Omental fat pad (tissue), 4 donors: Measurements from ENCODE around the gene SLCO3A1. TPM values are rescaled to one million over a fixed set of nuclear protein-coding genes. Genes with fewer than 3 reads are reported as not detected.
A peak's percentile ranks its signal among the peaks of the same experiment; 100 is the strongest.

Experiments
- ATAC-seq: fragments of 150-250 bp; one replicate; pipeline ENCODE4 v1.9.1; 2016; ENCODE audit warnings: mild to moderate bottlenecking, moderate library complexity; ENCODE audit not compliant: low FRiP score
- DNase-seq: peaks from one replicate; pipeline ENCODE4 v3.0.0-alpha.2; 2019; ENCODE audit warnings: low spot score
- CTCF ChIP-seq, 3 donors: fragments of 450-650 bp; IDR thresholded peaks; one replicate each; pipeline ENCODE4 v1.5.1; 2016 to 2017; ENCODE audit warnings: antibody characterized with exemption in 3 of 3, mild to moderate bottlenecking in 3 of 3, moderate library complexity in 2 of 3
- total RNA-seq, 4 donors: library from RNA; depleted of rRNA; stranded (reverse); fragments of >200 nt; gene quantifications; one replicate each; pipeline ENCODE4 v1.1.0, GENCODE V29; 2016

SLCO3A1 gene
- total RNA-seq, 4 donors from 2014 or later: 12.3 to 21.8 (median 14.8) TPM

GRCh38 chr15:91940496-91941381, 87.2 kb downstream of the SLCO3A1 start:
- ATAC-seq: peak; percentile 14
- DNase-seq: no peak
- TF ChIP-seq CTCF (IDR thresholded peaks at IDR 0.05): no peak

GRCh38 chr15:91941871-91942658, 88.6 kb downstream of the SLCO3A1 start:
- no peak for TF ChIP-seq CTCF (IDR thresholded peaks at IDR 0.05)
- DNase-seq (no peak), ATAC-seq (no peak)

- DNase-seq (peak; percentile 62), ATAC-seq (peak; percentile 84)
- no peak for TF ChIP-seq CTCF (IDR thresholded peaks at IDR 0.05)
These were observed 89.3 kb downstream of the SLCO3A1 start for GRCh38 chr15:91942720-91943394.

- ATAC-seq: no peak
- TF ChIP-seq CTCF (IDR thresholded peaks at IDR 0.05): no peak
- no peak for DNase-seq
These were observed 90.8 kb downstream of the SLCO3A1 start for GRCh38 chr15:91944331-91944730.

- no peak for TF ChIP-seq CTCF (IDR thresholded peaks at IDR 0.05)
These were observed 91.9 kb downstream of the SLCO3A1 start for GRCh38 chr15:91945385-91945784.

GRCh38 chr15:91946075-91946474, 92.6 kb downstream of the SLCO3A1 start:
- ATAC-seq (no peak), DNase-seq (no peak)
- TF ChIP-seq CTCF (IDR thresholded peaks at IDR 0.05): no peak

More at GRCh38 chr15:91945385-91945784, 91.9 kb downstream of the SLCO3A1 start:
- DNase-seq: no peak
- no peak for ATAC-seq
